Measurements from ENCODE around the gene FGFR3. TPM values are rescaled to one million over a fixed set of nuclear protein-coding genes. Genes with fewer than 3 reads are reported as not detected.

Gene FGFR3
- total and polyA plus RNA-seq, 2 of the 4 experiments (the other 2 are of a cell fraction): 0.18 to 0.67 TPM

DNA sequence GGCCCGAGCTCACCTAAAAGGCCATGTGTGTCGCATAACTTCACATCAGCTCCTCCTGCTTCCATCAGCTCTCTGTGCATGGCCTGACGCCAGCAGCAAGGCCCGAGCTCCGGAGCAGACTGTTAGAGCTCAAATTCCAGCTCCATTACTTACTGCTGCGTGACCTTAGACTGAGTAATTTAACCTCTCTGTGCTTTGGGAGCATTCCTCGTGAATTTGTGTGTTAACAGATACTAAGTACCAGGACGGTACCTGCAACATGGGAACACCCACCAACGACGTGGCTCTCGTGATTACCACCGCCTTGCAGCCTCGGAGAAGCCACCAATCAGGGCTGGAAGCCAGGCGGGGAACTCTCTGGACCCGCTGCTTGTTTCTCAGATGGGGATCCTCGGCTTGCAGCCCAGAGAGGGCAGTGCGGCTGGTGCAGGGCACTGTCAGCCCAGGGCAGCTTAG, 49.9 kb downstream of the FGFR3 start:
- H3K18ac ChIP-seq (ENCODE audit: low read depth, low read length): no peak overlapping the region
- 76% methylated on average over 7 of the region's 17 CpGs; no CpG with 5 or more reads in 1 of the 2 experiments for WGBS, 2 experiments (ENCODE audit: extremely low coverage in 2 of 2, insufficient read length in 1 of 2)
- peak overlapping the region; percentile 24 for H2BK120ac ChIP-seq (ENCODE audit: low read depth, low read length)
- 0 out of 2 replicates have a peak overlapping the region, but pooled peaks have one; percentile 9 for H4K91ac ChIP-seq (ENCODE audit: insufficient read depth, low read depth, low read length)
- H3K14ac ChIP-seq (replicated peaks; ENCODE audit: low read depth, low read length): no peak overlapping the region
- no peak overlapping the region for H4K5ac ChIP-seq (ENCODE audit: low read depth, low read length)
- H3K36me3 ChIP-seq (ENCODE audit: control insufficient read depth, insufficient read depth, low read length): peaks cover 39% of the 10 kb centered on the region
- peak overlapping the region; percentile 81 for H2AFZ ChIP-seq (replicated peaks; ENCODE audit: low read length, poor library complexity)
- no TSS peak for BruUV-seq (replicated peaks)
- H2BK15ac ChIP-seq (ENCODE audit: low read depth, low read length): no peak overlapping the region
- intact Hi-C loops (cut with micrococcal nuclease): loop anchor here (2.0 kb wide), 1 partner anchor 56 kb away; no protein-coding TSS in a partner anchor
- DNase-seq (peak; percentile 94), ATAC-seq (ENCODE audit: low read depth) (peak; percentile 96)
- H4K20me1 ChIP-seq (ENCODE audit: insufficient read depth, low read length): peaks cover 30% of the 10 kb centered on the region
- H2AK5ac ChIP-seq (ENCODE audit: low read depth, low read length): peak overlapping the region; percentile 1; the same call in 1 of the 2 replicates
- no peak overlapping the region for H3K56ac ChIP-seq (ENCODE audit: extremely low read depth, insufficient read depth, low read length)
- no peak overlapping the region for H3K9ac ChIP-seq (ENCODE audit: low read depth, low read length)
- peaks cover 21% of the 10 kb centered on the region for H3K4me1 ChIP-seq (ENCODE audit: control insufficient read depth, insufficient read depth, low read length)
- H3K79me1 ChIP-seq (ENCODE audit: low read depth in 1 of 2, low read length in 2 of 2): peaks cover 18 to 69% of the 10 kb centered on the region in 2 experiments
- peak overlapping the region; percentile 31 for H2BK5ac ChIP-seq (ENCODE audit: low read depth, low read length, poor library complexity, severe bottlenecking)
- H3K4me2 ChIP-seq (ENCODE audit: low read depth, low read length): peak overlapping the region; percentile 18
- in situ Hi-C loops (cut with MboI; ENCODE audit: low sequenced_read_pairs): no loop called here
- H3K9me1 ChIP-seq (ENCODE audit: insufficient read depth, low read length): peaks cover 18% of the 10 kb centered on the region
- H3K4me3 ChIP-seq (ENCODE audit: insufficient read depth, low read depth, low read length): no peak overlapping the region
- no peaks in the 10 kb centered on the region for H3K9me3 ChIP-seq (ENCODE audit: control insufficient read depth, insufficient read depth, low read length)
- CTCF ChIA-PET: interaction anchor here (1.5 kb wide), 1 partner anchor 68 kb away, joined by 6 read pairs; no protein-coding TSS in a partner anchor
- dilution Hi-C loops (cut with HindIII; ENCODE audit: low sequenced_read_pairs, unreplicated experiment): no loop called here
- H3K4ac ChIP-seq (ENCODE audit: low read depth, low read length): peak overlapping the region; percentile 49; the same call in 1 of the 2 replicates
- 0 out of 2 replicates have a peak overlapping the region, but pooled peaks have one; percentile 10 for H2BK20ac ChIP-seq (ENCODE audit: low read depth, low read length)
- peak overlapping the region; percentile 59 for H3K27ac ChIP-seq (ENCODE audit: insufficient read depth, low read length)
- POLR2A ChIA-PET (ENCODE audit: unreplicated experiment): no interaction called here
- peak overlapping the region; percentile 84 for H2AK9ac ChIP-seq (replicated peaks; ENCODE audit: low read depth, low read length, poor library complexity)
- H3K27me3 ChIP-seq (ENCODE audit: control insufficient read depth, insufficient read depth, low read length): no peaks in the 10 kb centered on the region
- H3K23ac ChIP-seq (ENCODE audit: low read depth, low read length): no peak overlapping the region
- peak overlapping the region in 1 of 2 experiments; percentile 58; a peak in 1 of 4 replicates for H4K8ac ChIP-seq (ENCODE audit: low read depth in 2 of 2, low read length in 2 of 2)
- TF ChIP-seq NFE2L2 (IDR thresholded peaks at IDR 0.05; ENCODE audit: low read depth, low read length) (no peak), CHD1 (IDR thresholded peaks at IDR 0.05; ENCODE audit: low read depth, low read length) (no peak), RAD21 (IDR thresholded peaks at IDR 0.05; ENCODE audit: low read length) (peak; percentile 21; the same call in 1 of the 2 replicates), RCOR1 (IDR thresholded peaks at IDR 0.05; ENCODE audit: insufficient replicate concordance, low read length) (peak; percentile 62), MXI1 (IDR thresholded peaks at IDR 0.05; ENCODE audit: borderline replicate concordance, low read depth, low read length) (peak; percentile 59; the same call in 1 of the 2 replicates), BHLHE40 (IDR thresholded peaks at IDR 0.05; ENCODE audit: low read depth, low read length) (peak; percentile 75), CEBPB (IDR thresholded peaks at IDR 0.05; ENCODE audit: low read depth, low read length) (peak; percentile 42), SMC3 (IDR thresholded peaks at IDR 0.05; ENCODE audit: low read depth, low read length) (peak; percentile 30), FOS (IDR thresholded peaks at IDR 0.05; ENCODE audit: low read depth, low read length) (peak; percentile 39; the same call in 1 of the 2 replicates)
- TF ChIP-seq, protein P1, sequence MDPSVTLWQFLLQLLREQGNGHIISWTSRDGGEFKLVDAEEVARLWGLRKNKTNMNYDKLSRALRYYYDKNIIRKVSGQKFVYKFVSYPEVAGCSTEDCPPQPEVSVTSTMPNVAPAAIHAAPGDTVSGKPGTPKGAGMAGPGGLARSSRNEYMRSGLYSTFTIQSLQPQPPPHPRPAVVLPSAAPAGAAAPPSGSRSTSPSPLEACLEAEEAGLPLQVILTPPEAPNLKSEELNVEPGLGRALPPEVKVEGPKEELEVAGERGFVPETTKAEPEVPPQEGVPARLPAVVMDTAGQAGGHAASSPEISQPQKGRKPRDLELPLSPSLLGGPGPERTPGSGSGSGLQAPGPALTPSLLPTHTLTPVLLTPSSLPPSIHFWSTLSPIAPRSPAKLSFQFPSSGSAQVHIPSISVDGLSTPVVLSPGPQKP (IDR thresholded peaks at IDR 0.05; ENCODE audit: borderline replicate concordance, low read depth, low read length): no peak
- TF ChIP-seq, protein P2, sequence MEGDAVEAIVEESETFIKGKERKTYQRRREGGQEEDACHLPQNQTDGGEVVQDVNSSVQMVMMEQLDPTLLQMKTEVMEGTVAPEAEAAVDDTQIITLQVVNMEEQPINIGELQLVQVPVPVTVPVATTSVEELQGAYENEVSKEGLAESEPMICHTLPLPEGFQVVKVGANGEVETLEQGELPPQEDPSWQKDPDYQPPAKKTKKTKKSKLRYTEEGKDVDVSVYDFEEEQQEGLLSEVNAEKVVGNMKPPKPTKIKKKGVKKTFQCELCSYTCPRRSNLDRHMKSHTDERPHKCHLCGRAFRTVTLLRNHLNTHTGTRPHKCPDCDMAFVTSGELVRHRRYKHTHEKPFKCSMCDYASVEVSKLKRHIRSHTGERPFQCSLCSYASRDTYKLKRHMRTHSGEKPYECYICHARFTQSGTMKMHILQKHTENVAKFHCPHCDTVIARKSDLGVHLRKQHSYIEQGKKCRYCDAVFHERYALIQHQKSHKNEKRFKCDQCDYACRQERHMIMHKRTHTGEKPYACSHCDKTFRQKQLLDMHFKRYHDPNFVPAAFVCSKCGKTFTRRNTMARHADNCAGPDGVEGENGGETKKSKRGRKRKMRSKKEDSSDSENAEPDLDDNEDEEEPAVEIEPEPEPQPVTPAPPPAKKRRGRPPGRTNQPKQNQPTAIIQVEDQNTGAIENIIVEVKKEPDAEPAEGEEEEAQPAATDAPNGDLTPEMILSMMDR (conservative IDR thresholded peaks at IDR 0.05; ENCODE audit: low read depth, low read length): no peak
